ENCODE data around the gene MAML2.

The MAML2 gene

GRCh38 chr11:96263238-96263763 lies 79.7 kb downstream of the MAML2 start:
- TF ChIP-seq, protein P1, sequence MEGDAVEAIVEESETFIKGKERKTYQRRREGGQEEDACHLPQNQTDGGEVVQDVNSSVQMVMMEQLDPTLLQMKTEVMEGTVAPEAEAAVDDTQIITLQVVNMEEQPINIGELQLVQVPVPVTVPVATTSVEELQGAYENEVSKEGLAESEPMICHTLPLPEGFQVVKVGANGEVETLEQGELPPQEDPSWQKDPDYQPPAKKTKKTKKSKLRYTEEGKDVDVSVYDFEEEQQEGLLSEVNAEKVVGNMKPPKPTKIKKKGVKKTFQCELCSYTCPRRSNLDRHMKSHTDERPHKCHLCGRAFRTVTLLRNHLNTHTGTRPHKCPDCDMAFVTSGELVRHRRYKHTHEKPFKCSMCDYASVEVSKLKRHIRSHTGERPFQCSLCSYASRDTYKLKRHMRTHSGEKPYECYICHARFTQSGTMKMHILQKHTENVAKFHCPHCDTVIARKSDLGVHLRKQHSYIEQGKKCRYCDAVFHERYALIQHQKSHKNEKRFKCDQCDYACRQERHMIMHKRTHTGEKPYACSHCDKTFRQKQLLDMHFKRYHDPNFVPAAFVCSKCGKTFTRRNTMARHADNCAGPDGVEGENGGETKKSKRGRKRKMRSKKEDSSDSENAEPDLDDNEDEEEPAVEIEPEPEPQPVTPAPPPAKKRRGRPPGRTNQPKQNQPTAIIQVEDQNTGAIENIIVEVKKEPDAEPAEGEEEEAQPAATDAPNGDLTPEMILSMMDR (conservative IDR thresholded peaks at IDR 0.05; ENCODE audit: low read length) = no peak
- peak; percentile 89 for DNase-seq (ENCODE audit: low read depth)
- H3K4me3 ChIP-seq (ENCODE audit: low read length) = no peak overlapping the region

DNA sequence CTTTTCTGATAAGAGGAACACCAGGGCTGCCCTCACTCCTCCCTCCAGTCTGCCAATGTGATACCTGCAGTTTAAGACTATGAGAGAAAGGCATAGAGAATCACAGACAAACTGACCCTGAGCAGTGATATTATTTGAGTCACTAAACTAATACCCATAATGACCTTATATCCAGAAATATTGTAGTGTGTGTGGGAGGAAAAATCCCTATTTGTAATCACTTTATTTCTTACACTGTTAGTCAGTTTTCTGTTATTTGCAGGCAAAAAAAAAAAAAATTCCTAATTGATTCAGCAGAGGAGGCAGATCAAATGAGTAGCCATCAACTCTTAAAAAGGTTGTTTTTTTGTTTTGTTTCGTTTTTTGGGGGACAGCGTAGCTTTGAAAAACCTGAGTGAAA lies 82.5 kb downstream of the MAML2 start:
- no peak for DNase-seq (ENCODE audit: low read depth)
- no peak overlapping the region for H3K4me3 ChIP-seq (ENCODE audit: low read length)
- TF ChIP-seq, protein P1 (conservative IDR thresholded peaks at IDR 0.05; ENCODE audit: low read length) = no peak

DNA sequence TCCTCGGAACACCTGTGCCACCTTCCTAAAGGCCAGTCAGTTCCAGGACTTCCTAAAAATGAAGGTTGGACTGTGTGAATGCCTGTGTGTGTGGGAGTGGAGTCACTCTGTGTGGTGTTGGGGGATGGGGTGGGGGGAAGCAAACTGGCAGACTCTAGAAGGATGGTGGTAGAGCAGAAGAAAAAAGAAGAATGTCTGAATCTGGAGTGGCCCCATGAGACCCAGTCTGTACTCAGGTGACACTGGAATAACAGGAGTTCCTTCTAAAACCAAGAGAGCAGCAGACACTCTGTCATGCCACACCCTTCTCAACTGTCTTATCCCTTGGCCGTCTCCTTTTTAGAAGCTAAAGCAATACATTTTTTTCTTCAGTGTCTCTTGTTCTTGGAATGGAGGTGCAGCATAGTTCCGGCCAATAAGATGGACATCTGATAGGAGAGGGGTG lies 82.9 kb downstream of the MAML2 start:
- H3K4me3 ChIP-seq (ENCODE audit: low read length) = no peak overlapping the region
- no peak for DNase-seq (ENCODE audit: low read depth)
- TF ChIP-seq, protein P1 (conservative IDR thresholded peaks at IDR 0.05; ENCODE audit: low read length) = no peak

DNA sequence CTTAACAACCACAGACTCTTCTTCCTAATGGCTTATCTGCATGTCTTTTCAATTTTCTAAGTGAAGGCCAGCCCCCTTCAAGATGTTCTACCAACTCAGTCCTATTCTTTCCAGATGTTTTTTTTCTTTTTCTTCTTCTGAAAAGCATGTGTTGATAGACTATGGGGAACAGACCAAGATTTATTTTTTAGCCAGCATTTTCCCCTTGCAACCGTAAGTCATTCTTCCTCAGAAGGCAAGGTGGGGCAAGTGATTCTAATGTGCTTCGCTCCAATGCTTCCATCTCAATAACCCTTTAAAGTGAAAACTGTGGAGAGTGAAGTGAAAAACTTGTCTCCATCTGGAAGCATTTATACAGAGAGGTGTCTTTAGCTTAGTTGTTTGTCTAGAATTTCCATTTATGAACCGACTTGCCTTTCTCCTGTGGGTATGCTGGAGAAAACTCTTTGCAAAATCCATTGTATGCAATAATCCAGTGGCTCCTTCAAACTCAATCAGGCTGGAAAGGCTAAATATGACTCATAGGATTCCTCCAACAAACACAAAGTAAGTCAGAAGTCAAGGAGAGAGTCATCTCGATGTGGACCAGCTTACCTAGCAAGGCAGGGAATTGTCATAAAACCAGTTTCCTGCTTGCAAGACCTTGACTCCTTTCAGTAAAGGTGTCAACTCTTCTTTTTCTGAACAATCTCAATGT lies 83.7 kb downstream of the MAML2 start:
- peak; percentile 80 for DNase-seq (ENCODE audit: low read depth)
- TF ChIP-seq, protein P1 (conservative IDR thresholded peaks at IDR 0.05; ENCODE audit: low read length) = no peak
- H3K4me3 ChIP-seq (ENCODE audit: low read length) = no peak overlapping the region

- H3K4me3 ChIP-seq (ENCODE audit: low read length) = no peak overlapping the region
- peak; percentile 76 for DNase-seq (ENCODE audit: low read depth)
- TF ChIP-seq, protein P1 (conservative IDR thresholded peaks at IDR 0.05; ENCODE audit: low read length) = no peak
Measured at GRCh38 chr11:96257972-96258934, 84.7 kb downstream of the MAML2 start.

- no peak overlapping the region for H3K4me3 ChIP-seq (ENCODE audit: low read length)
- no peak for DNase-seq (ENCODE audit: low read depth)
- TF ChIP-seq, protein P1 (conservative IDR thresholded peaks at IDR 0.05; ENCODE audit: low read length) = no peak
Measured at GRCh38 chr11:96257036-96257435, 86.0 kb downstream of the MAML2 start.

Data from AG10803 (cell line).